ENCODE results near the gene OTUB1. TPM values are rescaled to one million over a fixed set of nuclear protein-coding genes. Genes with fewer than 3 reads are reported as not detected.

Gene OTUB1
- polyA plus RNA-seq, 1 donor (not counting 4 experiments of a cell fraction or from before 2014, with no cell fraction given): 106 TPM

GRCh38 chr11:64000740-64001483 lies 14.7 kb downstream of the OTUB1 start:
- Histone ChIP-seq H3K9me3 (ENCODE audit: control insufficient read depth, low read depth, low read length) (no peaks in the 10 kb centered on the region), H3K27me3 (ENCODE audit: control insufficient read depth, extremely low read depth, insufficient read depth, low read length) (no peaks in the 10 kb centered on the region), H3K9me1 (ENCODE audit: control insufficient read depth, extremely low read depth, insufficient read depth, low read length) (no peaks in the 10 kb centered on the region), H4K20me1 (ENCODE audit: control insufficient read depth, extremely low read depth, insufficient read depth, low read length) (peaks cover 6% of the 10 kb centered on the region), H3K4me3 (ENCODE audit: control insufficient read depth in 2 of 3, extremely low read depth in 1 of 3, insufficient read depth in 2 of 3, low read depth in 1 of 3, low read length in 3 of 3) (peak overlapping the region in 1 of 3 experiments; percentile 12), H3K4me1 (ENCODE audit: control insufficient read depth, extremely low read depth, insufficient read depth, low read length) (peaks cover 10% of the 10 kb centered on the region), H2AFZ (ENCODE audit: control insufficient read depth, low read length) (no peak overlapping the region), H3K36me3 (ENCODE audit: control insufficient read depth in 2 of 2, extremely low read depth in 1 of 2, insufficient read depth in 2 of 2, low read length in 2 of 2) (peaks cover 9 to 14% of the 10 kb centered on the region in 2 experiments), H3K79me2 (ENCODE audit: control insufficient read depth, insufficient read depth, low read length) (no peaks in the 10 kb centered on the region), H3K9ac (ENCODE audit: control insufficient read depth, extremely low read depth, insufficient read depth, low read length) (peak overlapping the region; percentile 33), H3K4me2 (ENCODE audit: control insufficient read depth, extremely low read depth, insufficient read depth, low read depth, low read length) (peak overlapping the region; percentile 58), H3K27ac (ENCODE audit: control insufficient read depth, insufficient read depth, low read length) (no peak overlapping the region)
- dilution Hi-C loops (cut with MboI; ENCODE audit: extremely low pct_ligation_motif_present, low sequenced_read_pairs): loop anchor here (10.0 kb wide), 1 partner anchor 134 kb away; no protein-coding TSS in a partner anchor
- FAIRE-seq (no peak), DNase-seq (ENCODE audit: low read depth, low spot score) (no peak)
- no peak for TF ChIP-seq EZH2 (IDR thresholded peaks at IDR 0.05; ENCODE audit: low read length)
- TF ChIP-seq CTCF (optimal IDR thresholded peaks at IDR 0.05 in 1 of 3, IDR thresholded peaks at IDR 0.05 in 1 of 3, conservative IDR thresholded peaks at IDR 0.05 in 1 of 3; ENCODE audit: extremely low read depth in 1 of 3, insufficient read depth in 2 of 3, low read length in 3 of 3): no peak

GRCh38 chr11:64001484-64002420 lies 15.5 kb downstream of the OTUB1 start:
- dilution Hi-C loops (cut with MboI; ENCODE audit: extremely low pct_ligation_motif_present, low sequenced_read_pairs): loop anchor here (10.0 kb wide), 1 partner anchor 133 kb away; no protein-coding TSS in a partner anchor
- H3K4me1 ChIP-seq (ENCODE audit: control insufficient read depth, extremely low read depth, insufficient read depth, low read length): peaks cover 10% of the 10 kb centered on the region
- H3K4me3 ChIP-seq (ENCODE audit: control insufficient read depth in 2 of 3, extremely low read depth in 1 of 3, insufficient read depth in 2 of 3, low read depth in 1 of 3, low read length in 3 of 3): no peak overlapping the region
- peaks cover 6% of the 10 kb centered on the region for H4K20me1 ChIP-seq (ENCODE audit: control insufficient read depth, extremely low read depth, insufficient read depth, low read length)
- DNase-seq (ENCODE audit: low read depth, low spot score): no peak
- H2AFZ ChIP-seq (ENCODE audit: control insufficient read depth, low read length): no peak overlapping the region
- TF ChIP-seq CTCF (optimal IDR thresholded peaks at IDR 0.05 in 1 of 3, IDR thresholded peaks at IDR 0.05 in 1 of 3, conservative IDR thresholded peaks at IDR 0.05 in 1 of 3; ENCODE audit: extremely low read depth in 1 of 3, insufficient read depth in 2 of 3, low read length in 3 of 3): no peak
- TF ChIP-seq EZH2 (IDR thresholded peaks at IDR 0.05; ENCODE audit: low read length): no peak
- peaks cover 6% of the 10 kb centered on the region for H3K27me3 ChIP-seq (ENCODE audit: control insufficient read depth, extremely low read depth, insufficient read depth, low read length)
- no peak for FAIRE-seq
- no peak overlapping the region for H3K27ac ChIP-seq (ENCODE audit: control insufficient read depth, insufficient read depth, low read length)
- H3K9me3 ChIP-seq (ENCODE audit: control insufficient read depth, low read depth, low read length): no peaks in the 10 kb centered on the region
- no peak overlapping the region for H3K4me2 ChIP-seq (ENCODE audit: control insufficient read depth, extremely low read depth, insufficient read depth, low read depth, low read length)
- H3K79me2 ChIP-seq (ENCODE audit: control insufficient read depth, insufficient read depth, low read length): no peaks in the 10 kb centered on the region
- H3K9ac ChIP-seq (ENCODE audit: control insufficient read depth, extremely low read depth, insufficient read depth, low read length): no peak overlapping the region
- peaks cover 9 to 11% of the 10 kb centered on the region in 2 experiments for H3K36me3 ChIP-seq (ENCODE audit: control insufficient read depth in 2 of 2, extremely low read depth in 1 of 2, insufficient read depth in 2 of 2, low read length in 2 of 2)
- no peaks in the 10 kb centered on the region for H3K9me1 ChIP-seq (ENCODE audit: control insufficient read depth, extremely low read depth, insufficient read depth, low read length)
